SJSA1 (cell line): Measurements from ENCODE around the gene C3orf18. TPM values are rescaled to one million over a fixed set of nuclear protein-coding genes. Genes with fewer than 3 reads are reported as not detected.

ENCODE experiments used
- DNase-seq, 2 experiments: peaks; one replicate each; pipeline ENCODE4 v3.0.0-alpha.2; 2015 to 2020; ENCODE audit warnings: low spot score in 2 of 2, low read depth in 1 of 2
- H3K27ac ChIP-seq: fragments of 250-450 bp; sonication (Bioruptor Pico); 2 replicates; pipeline ENCODE4 v1.5.1; 2020; ENCODE audit warnings: mild to moderate bottlenecking, moderate library complexity
- H3K27me3 ChIP-seq: fragments of 250-450 bp; sonication (Bioruptor Pico); replicated peaks from 2 replicates; pipeline ENCODE4 v1.5.1; 2020; ENCODE audit warnings: mild to moderate bottlenecking, moderate library complexity
- H3K36me3 ChIP-seq: fragments of 250-450 bp; sonication (Bioruptor Pico); 2 replicates; pipeline ENCODE4 v1.5.1; 2020; ENCODE audit warnings: mild to moderate bottlenecking
- H3K4me1 ChIP-seq: fragments of 250-450 bp; sonication (Bioruptor Pico); replicated peaks from 2 replicates; pipeline ENCODE4 v1.6.1; 2021; ENCODE audit warnings: mild to moderate bottlenecking
- H3K4me3 ChIP-seq: fragments of 250-450 bp; sonication (Bioruptor Pico); 2 replicates; pipeline ENCODE4 v1.5.1; 2020; ENCODE audit warnings: mild to moderate bottlenecking
- H3K9me3 ChIP-seq: fragments of 250-450 bp; sonication (Bioruptor Pico); replicated peaks from 2 replicates; pipeline ENCODE4 v1.5.1; 2020; ENCODE audit warnings: mild to moderate bottlenecking
- total RNA-seq: library from RNA; depleted of rRNA; stranded (reverse); fragments of >200 nt; shearing (Covaris generic); gene quantifications from 2 replicates; pipeline ENCODE4 v1.2.3, GENCODE V29; 2014

Gene C3orf18
- total RNA-seq, 1 experiment from 2014 or later = 9.1 TPM

GRCh38 chr3:50594253-50594785 is 26.8 kb upstream of the C3orf18 start:
- no peak for DNase-seq
- no peaks in the 10 kb centered on the region for H3K9me3 ChIP-seq
- H3K27ac ChIP-seq = no peak overlapping the region
- no peak overlapping the region for H3K4me3 ChIP-seq
- no peaks in the 10 kb centered on the region for H3K4me1 ChIP-seq
- H3K27me3 ChIP-seq = no peaks in the 10 kb centered on the region
- H3K36me3 ChIP-seq = no peaks in the 10 kb centered on the region

DNA sequence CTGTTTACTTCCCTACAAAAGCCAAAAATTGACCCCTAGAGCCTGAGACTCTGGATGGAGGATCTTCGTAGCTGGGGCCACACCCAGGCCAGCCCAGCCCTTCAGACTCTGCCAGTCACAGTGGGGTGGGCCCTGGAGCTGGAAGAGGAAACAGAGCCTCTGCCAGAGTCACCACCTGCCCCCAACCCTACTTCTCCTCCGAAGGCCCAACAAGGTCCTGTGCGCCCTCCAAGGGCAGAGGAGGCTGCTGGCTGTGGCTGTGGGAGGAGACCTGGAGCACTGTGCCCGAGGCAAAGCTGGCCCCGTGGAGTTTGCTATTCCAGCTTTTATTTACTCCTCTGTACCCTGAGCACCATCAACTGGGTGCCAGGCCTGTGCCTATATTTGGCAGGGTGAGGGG is 25.0 kb upstream of the C3orf18 start:
- DNase-seq = no peak
- Histone ChIP-seq H3K4me1 (no peaks in the 10 kb centered on the region), H3K27ac (no peak overlapping the region), H3K36me3 (no peaks in the 10 kb centered on the region), H3K4me3 (no peak overlapping the region), H3K9me3 (no peaks in the 10 kb centered on the region), H3K27me3 (no peaks in the 10 kb centered on the region)

GRCh38 chr3:50591196-50591741 is 23.7 kb upstream of the C3orf18 start:
- H3K36me3 ChIP-seq = no peaks in the 10 kb centered on the region
- no peaks in the 10 kb centered on the region for H3K9me3 ChIP-seq
- H3K27me3 ChIP-seq = no peaks in the 10 kb centered on the region
- no peaks in the 10 kb centered on the region for H3K4me1 ChIP-seq
- no peak overlapping the region for H3K4me3 ChIP-seq
- H3K27ac ChIP-seq = no peak overlapping the region
- no peak for DNase-seq

DNA sequence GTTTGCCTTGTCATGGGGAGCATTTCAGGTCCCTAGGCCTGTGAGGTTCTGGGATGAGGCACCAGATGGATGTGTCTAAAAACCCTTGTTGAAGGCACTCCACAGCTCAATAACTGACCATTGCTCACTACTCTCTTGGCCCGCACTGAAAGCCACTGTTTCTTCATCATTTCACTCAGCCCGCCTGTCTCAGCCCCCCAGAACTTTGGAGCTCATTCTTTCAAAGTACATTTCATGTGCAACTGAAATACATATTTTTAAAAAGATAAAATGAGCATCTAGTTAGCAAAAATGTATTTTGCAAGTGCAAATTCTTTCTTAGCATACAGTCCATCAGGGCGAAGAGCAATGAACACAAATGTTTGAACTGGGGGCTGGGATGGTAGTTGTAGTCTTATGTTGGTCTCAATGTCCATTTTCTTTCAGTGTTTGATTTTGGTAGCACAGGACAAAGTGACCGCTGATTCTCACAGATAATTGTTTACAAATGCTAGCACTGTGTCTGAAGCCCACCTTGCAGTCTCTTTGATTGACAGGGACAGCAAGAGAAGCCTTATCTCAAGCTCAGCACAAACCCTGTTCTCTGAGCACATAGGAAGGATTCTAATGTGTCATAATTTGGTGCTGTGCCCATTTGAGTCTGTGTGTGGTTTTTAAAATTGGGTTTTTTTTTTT is 21.3 kb upstream of the C3orf18 start:
- Histone ChIP-seq H3K27me3 (no peaks in the 10 kb centered on the region), H3K4me3 (no peak overlapping the region), H3K9me3 (no peaks in the 10 kb centered on the region), H3K4me1 (no peaks in the 10 kb centered on the region), H3K36me3 (no peaks in the 10 kb centered on the region), H3K27ac (no peak overlapping the region)
- no peak for DNase-seq

GRCh38 chr3:50587806-50588758 is 20.5 kb upstream of the C3orf18 start:
- no peak overlapping the region for H3K4me3 ChIP-seq
- no peaks in the 10 kb centered on the region for H3K27me3 ChIP-seq
- H3K4me1 ChIP-seq = no peaks in the 10 kb centered on the region
- no peaks in the 10 kb centered on the region for H3K9me3 ChIP-seq
- no peak for DNase-seq
- no peaks in the 10 kb centered on the region for H3K36me3 ChIP-seq
- H3K27ac ChIP-seq = no peak overlapping the region

GRCh38 chr3:50587373-50587772 is 19.8 kb upstream of the C3orf18 start:
- Histone ChIP-seq H3K4me3 (no peak overlapping the region), H3K36me3 (no peaks in the 10 kb centered on the region), H3K9me3 (no peaks in the 10 kb centered on the region), H3K27ac (no peak overlapping the region), H3K27me3 (no peaks in the 10 kb centered on the region), H3K4me1 (no peaks in the 10 kb centered on the region)
- no peak for DNase-seq

DNA sequence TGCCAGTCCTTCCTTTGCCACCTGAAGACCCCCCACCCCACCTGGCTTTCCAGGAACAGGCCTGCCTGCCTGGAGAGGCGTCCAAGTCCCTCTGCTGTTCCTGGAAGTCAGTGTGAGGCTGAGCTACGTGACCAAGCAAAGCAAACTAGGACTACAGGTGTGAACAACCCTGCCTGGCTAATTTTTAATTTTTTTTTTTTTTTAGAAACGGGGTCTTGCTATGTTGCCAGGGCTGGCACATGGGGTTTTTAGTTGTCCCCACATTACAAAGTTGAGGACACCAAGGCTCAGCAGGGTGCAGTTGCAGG is 19.2 kb upstream of the C3orf18 start:
- no peak for DNase-seq
- Histone ChIP-seq H3K27ac (no peak overlapping the region), H3K36me3 (no peaks in the 10 kb centered on the region), H3K4me3 (no peak overlapping the region), H3K4me1 (no peaks in the 10 kb centered on the region), H3K27me3 (no peaks in the 10 kb centered on the region), H3K9me3 (no peaks in the 10 kb centered on the region)

DNA sequence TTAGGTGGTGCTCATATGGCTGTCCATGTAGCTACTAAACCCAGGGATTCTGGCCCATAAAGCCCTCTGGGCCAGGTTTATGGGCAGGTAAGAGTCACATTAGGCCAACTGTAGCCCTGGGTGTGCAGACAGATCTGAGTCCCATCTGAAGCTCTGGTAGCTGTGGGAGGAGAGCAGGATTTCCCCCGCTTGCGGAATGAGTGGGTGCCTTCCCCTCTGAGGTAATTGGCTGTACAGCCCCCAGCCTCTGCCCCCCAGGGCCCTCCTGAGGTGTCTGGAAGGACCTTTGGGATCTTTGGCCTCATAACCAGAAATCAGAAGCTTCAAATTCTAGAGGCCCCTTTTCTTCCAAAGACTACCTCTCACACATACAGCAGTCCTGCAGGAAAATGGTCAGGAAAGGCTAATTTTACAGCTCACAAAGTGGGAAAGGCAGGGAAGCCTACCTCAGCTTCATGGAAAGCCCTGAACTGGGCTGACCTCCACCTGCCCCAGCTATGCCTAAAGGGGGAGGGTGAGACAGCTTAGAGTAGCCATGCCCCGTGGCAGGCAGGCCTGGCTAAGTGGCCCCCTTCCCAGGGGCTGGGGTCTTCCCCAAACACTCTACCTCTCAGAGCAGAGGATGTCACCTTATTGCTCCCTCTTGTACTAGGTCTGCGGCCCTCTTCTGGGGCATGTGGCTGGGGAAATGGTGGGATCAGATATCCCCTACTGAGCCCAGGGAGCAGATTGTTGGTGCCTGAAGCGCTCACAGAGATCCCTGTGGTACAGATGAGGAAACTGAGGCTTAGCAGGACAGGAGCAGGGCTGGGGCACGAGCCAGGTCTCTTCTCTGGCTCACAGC is 18.6 kb upstream of the C3orf18 start:
- Histone ChIP-seq H3K4me1 (no peaks in the 10 kb centered on the region), H3K27me3 (no peaks in the 10 kb centered on the region), H3K4me3 (no peak overlapping the region), H3K9me3 (no peaks in the 10 kb centered on the region), H3K27ac (no peak overlapping the region), H3K36me3 (no peaks in the 10 kb centered on the region)
- DNase-seq = no peak

DNA sequence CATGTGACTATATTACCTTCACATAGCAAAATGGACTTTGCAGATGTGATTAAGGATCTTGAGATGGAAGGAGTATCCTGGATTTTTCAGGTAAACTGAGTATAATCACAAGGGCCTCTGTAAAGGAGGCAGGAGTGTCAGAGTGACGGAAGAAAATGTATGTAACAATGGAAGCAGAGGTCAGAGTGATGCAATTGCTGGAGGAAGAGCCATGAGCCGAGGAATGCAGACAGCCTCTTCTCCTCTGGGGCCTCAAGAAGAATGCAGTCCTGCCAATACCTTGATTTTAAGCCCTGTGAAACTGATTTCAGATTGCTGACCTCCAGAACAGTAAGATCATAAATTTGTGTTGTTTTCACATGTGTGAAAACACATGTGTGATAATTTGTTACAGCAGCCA is 16.8 kb upstream of the C3orf18 start:
- Histone ChIP-seq H3K4me1 (no peaks in the 10 kb centered on the region), H3K27me3 (no peaks in the 10 kb centered on the region), H3K27ac (no peak overlapping the region), H3K4me3 (no peak overlapping the region), H3K9me3 (no peaks in the 10 kb centered on the region), H3K36me3 (no peaks in the 10 kb centered on the region)
- no peak for DNase-seq

DNA sequence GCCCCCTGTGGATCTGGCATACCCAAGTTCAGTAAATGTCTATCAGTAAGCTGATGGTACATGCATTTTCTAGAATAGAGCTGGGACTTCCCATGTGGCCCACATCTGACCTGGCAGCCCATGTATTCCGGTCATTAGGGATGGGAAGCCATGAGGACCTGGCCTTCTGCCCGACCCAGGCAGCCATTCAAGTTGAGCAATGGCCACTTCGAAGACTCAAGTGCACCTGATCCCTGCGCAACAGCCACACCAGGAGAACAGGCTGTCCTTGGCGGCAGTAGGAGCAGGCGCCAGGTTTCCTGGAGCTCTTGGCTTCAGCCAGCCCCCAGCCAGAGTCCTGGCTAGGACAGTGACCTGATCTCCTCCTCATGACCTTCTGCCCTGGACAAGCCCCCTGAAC is 16.4 kb upstream of the C3orf18 start:
- Histone ChIP-seq H3K27ac (no peak overlapping the region), H3K27me3 (no peaks in the 10 kb centered on the region), H3K4me1 (no peaks in the 10 kb centered on the region), H3K4me3 (no peak overlapping the region), H3K36me3 (no peaks in the 10 kb centered on the region), H3K9me3 (no peaks in the 10 kb centered on the region)
- no peak for DNase-seq

DNA sequence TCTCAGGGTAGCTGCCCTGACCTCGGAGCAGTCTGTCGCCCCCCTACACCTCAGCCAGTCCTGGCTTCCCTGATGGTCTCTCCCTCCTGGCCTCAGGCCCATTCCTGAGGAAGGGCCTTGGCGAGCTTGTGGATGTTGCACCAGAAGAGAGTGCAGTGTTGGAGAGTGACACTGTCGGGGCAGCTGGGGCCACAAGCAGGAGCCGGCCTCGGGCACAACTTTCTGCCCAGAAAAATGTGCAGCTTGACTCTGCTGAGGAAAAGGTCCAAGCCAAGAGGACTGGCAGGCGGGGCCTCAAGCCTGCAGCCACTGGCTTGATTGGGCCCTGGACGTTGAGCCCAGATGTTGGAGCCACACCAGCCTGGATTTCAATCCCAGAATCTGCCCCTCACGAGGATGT is 14.5 kb upstream of the C3orf18 start:
- Histone ChIP-seq H3K4me1 (no peaks in the 10 kb centered on the region), H3K4me3 (no peak overlapping the region), H3K27ac (no peak overlapping the region), H3K36me3 (peaks cover 3% of the 10 kb centered on the region; the same call in 1 of the 2 replicates), H3K27me3 (no peaks in the 10 kb centered on the region), H3K9me3 (no peaks in the 10 kb centered on the region)
- no peak for DNase-seq

GRCh38 chr3:50581459-50581842 is 13.9 kb upstream of the C3orf18 start:
- H3K4me1 ChIP-seq = no peaks in the 10 kb centered on the region
- H3K9me3 ChIP-seq = no peaks in the 10 kb centered on the region
- no peaks in the 10 kb centered on the region for H3K27me3 ChIP-seq
- DNase-seq = no peak
- H3K36me3 ChIP-seq = peaks cover 3% of the 10 kb centered on the region; the same call in 1 of the 2 replicates
- no peak overlapping the region for H3K27ac ChIP-seq
- no peak overlapping the region for H3K4me3 ChIP-seq

DNA sequence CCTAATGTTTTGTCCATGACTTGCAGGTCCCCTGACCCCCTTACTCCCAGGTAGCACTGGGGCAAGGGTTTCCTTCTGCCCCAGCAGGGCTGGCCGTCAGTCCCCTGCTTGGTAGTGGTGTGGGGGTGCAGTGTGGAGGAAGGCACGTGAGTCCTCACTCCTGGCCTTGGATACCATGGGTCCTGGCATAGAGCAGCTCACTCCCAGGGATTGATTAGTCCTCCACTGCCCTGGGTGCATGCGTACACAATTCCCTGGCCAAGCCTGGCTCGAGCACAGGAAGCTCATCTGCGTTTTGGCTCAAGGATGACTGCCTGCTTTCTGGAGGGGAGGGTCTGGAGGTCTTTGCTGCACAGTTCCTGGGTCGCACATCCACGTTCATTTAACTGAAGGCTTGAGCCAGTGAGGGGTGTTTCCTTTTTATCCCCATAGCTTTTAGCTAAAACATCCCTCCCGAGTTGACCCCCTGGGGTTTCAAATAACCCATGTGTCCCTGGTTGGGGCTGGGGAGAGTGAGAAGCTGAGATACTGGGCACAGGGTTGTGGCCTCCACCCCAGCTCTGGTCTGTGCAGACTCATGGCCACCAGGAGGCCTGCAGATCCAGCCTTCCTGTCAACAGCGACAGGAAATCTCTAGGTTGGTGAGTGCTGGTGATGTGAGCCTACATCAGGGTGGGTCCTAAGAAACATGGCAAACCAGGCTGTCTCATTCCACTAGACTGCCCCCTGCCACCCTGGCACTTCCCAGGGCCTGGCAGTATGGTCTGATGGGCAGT is 13.3 kb upstream of the C3orf18 start:
- Histone ChIP-seq H3K9me3 (no peaks in the 10 kb centered on the region), H3K27ac (no peak overlapping the region), H3K27me3 (no peaks in the 10 kb centered on the region), H3K36me3 (peaks cover 3% of the 10 kb centered on the region; the same call in 1 of the 2 replicates), H3K4me1 (no peaks in the 10 kb centered on the region), H3K4me3 (no peak overlapping the region)
- no peak for DNase-seq
